GM23338 (cell line): Measurements from ENCODE around the gene UBE2Q2.

Experiments
- EZH2 ChIP-seq: fragments of 200-600 bp; sonication (generic); IDR thresholded peaks from one replicate; pipeline ENCODE4 v1.8.0; 2017; ENCODE audit warnings: antibody characterized with exemption, mild to moderate bottlenecking, low read depth; ENCODE audit not compliant: unreplicated experiment
- TF ChIP-seq, protein P1 (sequence below), 2 experiments: fragments of 200-600 bp in 1 of 2; sonication (generic) in 1 of 2; conservative IDR thresholded peaks; 2 replicates each; pipeline versions ENCODE4 v1.5.1 to v1.6.1; 2016 to 2017; ENCODE audit warnings: antibody characterized with exemption in 2 of 2, low read depth in 2 of 2, mild to moderate bottlenecking in 2 of 2, moderate library complexity in 1 of 2
- TF ChIP-seq, protein P2 (sequence below): IDR thresholded peaks from one replicate; pipeline ENCODE4 v1.6.1; 2018; ENCODE audit warnings: antibody characterized with exemption; ENCODE audit not compliant: unreplicated experiment

DNA sequence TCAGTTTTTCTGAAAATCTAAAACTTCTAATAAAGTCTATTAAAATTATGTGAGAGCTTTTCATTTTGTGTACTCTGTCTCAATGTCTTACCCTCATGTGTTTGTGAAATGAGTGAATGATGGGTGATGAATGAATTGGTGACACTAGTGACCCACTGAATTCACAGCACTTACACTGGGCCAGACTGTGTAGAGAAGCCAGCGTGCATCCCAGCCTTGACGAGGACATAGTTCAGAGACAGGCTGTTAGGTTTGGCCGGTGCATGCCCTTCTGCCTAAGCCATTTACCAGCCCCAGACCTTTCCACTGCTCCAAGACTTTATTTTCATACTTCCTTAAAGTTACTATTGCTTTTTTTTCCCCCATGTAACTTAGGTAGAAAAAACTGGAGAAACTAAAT lies 99.2 kb downstream of the UBE2Q2 start:
- TF ChIP-seq, protein P1, sequence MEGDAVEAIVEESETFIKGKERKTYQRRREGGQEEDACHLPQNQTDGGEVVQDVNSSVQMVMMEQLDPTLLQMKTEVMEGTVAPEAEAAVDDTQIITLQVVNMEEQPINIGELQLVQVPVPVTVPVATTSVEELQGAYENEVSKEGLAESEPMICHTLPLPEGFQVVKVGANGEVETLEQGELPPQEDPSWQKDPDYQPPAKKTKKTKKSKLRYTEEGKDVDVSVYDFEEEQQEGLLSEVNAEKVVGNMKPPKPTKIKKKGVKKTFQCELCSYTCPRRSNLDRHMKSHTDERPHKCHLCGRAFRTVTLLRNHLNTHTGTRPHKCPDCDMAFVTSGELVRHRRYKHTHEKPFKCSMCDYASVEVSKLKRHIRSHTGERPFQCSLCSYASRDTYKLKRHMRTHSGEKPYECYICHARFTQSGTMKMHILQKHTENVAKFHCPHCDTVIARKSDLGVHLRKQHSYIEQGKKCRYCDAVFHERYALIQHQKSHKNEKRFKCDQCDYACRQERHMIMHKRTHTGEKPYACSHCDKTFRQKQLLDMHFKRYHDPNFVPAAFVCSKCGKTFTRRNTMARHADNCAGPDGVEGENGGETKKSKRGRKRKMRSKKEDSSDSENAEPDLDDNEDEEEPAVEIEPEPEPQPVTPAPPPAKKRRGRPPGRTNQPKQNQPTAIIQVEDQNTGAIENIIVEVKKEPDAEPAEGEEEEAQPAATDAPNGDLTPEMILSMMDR (conservative IDR thresholded peaks at IDR 0.05; ENCODE audit: low read depth in 2 of 2), result no peak
- TF ChIP-seq EZH2, result no peak
- TF ChIP-seq, protein P2, sequence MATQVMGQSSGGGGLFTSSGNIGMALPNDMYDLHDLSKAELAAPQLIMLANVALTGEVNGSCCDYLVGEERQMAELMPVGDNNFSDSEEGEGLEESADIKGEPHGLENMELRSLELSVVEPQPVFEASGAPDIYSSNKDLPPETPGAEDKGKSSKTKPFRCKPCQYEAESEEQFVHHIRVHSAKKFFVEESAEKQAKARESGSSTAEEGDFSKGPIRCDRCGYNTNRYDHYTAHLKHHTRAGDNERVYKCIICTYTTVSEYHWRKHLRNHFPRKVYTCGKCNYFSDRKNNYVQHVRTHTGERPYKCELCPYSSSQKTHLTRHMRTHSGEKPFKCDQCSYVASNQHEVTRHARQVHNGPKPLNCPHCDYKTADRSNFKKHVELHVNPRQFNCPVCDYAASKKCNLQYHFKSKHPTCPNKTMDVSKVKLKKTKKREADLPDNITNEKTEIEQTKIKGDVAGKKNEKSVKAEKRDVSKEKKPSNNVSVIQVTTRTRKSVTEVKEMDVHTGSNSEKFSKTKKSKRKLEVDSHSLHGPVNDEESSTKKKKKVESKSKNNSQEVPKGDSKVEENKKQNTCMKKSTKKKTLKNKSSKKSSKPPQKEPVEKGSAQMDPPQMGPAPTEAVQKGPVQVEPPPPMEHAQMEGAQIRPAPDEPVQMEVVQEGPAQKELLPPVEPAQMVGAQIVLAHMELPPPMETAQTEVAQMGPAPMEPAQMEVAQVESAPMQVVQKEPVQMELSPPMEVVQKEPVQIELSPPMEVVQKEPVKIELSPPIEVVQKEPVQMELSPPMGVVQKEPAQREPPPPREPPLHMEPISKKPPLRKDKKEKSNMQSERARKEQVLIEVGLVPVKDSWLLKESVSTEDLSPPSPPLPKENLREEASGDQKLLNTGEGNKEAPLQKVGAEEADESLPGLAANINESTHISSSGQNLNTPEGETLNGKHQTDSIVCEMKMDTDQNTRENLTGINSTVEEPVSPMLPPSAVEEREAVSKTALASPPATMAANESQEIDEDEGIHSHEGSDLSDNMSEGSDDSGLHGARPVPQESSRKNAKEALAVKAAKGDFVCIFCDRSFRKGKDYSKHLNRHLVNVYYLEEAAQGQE, result no peak
